Gastroesophageal sphincter (tissue), 4 donors: ENCODE measurements around the gene DDAH2. TPM values are rescaled to one million over a fixed set of nuclear protein-coding genes. Genes with fewer than 3 reads are reported as not detected.

Experiments
- ATAC-seq: fragments of 150-250 bp; one replicate; pipeline ENCODE4 v1.9.1; 2016; ENCODE audit warnings: mild to moderate bottlenecking, moderate library complexity
- H3K27ac ChIP-seq, 4 donors: fragments of 200-600 bp; sonication (generic) in 3 of 4; 1 replicate in 3 of 4; 2 replicates in 1 of 4; pipeline ENCODE4 v1.5.1; 2016 to 2019
- H3K27me3 ChIP-seq: fragments of 200-600 bp; sonication (generic); one replicate; pipeline ENCODE4 v1.5.1; 2019
- H3K36me3 ChIP-seq, 2 donors: fragments of 200-600 bp; sonication (generic); one replicate each; pipeline ENCODE4 v1.5.1; 2019; ENCODE audit warnings: control low read depth in 1 of 2
- H3K4me1 ChIP-seq, 3 donors: fragments of 200-600 bp; sonication (generic); 1 replicate in 2 of 3; 2 replicates in 1 of 3; pipeline ENCODE4 v1.5.1; 2016 to 2019; ENCODE audit warnings: control low read depth in 2 of 3
- H3K4me3 ChIP-seq, 2 donors: fragments of 200-600 bp; sonication (generic); one replicate each; pipeline ENCODE4 v1.5.1; 2019; ENCODE audit warnings: mild to moderate bottlenecking in 1 of 2, moderate library complexity in 1 of 2
- H3K9me3 ChIP-seq, 3 donors: fragments of 200-600 bp; sonication (generic); one replicate each; pipeline ENCODE4 v1.5.1; 2017 to 2019; ENCODE audit warnings: control low read depth in 2 of 3
- EP300 ChIP-seq: sonication (generic); formaldehyde crosslinking; IDR thresholded peaks from one replicate; pipeline ENCODE4 v1.6.1; 2017; ENCODE audit warnings: antibody characterized with exemption, mild to moderate bottlenecking
- POLR2A ChIP-seq, 2 donors: fragments of 450-650 bp; IDR thresholded peaks; one replicate each; pipeline ENCODE4 v1.6.1; 2017; ENCODE audit warnings: antibody characterized with exemption in 2 of 2, mild to moderate bottlenecking in 2 of 2, moderate library complexity in 1 of 2
- POLR2AphosphoS5 ChIP-seq: sonication (generic); formaldehyde crosslinking; IDR thresholded peaks from one replicate; pipeline ENCODE4 v1.6.1; 2017; ENCODE audit warnings: antibody characterized with exemption
- WGBS, 2 donors: methylation state at CpG; one replicate each; pipeline ENCODE4 v1.1.5; 2018; ENCODE audit warnings: low coverage in 1 of 2; 5-methylcytosine and 5-hydroxymethylcytosine counted together
- total RNA-seq, 4 donors: library from RNA; depleted of rRNA; stranded (reverse); fragments of >200 nt; gene quantifications; one replicate each; pipeline ENCODE4 v1.1.0, GENCODE V29; 2016
- TF ChIP-seq, protein P1 (sequence below), 4 experiments: fragments of 200-600 bp in 2 of 4; fragments of 450-650 bp in 2 of 4; sonication (generic) in 1 of 4; IDR thresholded peaks; one replicate each; pipeline ENCODE4 v1.5.1; 2017 to 2019; ENCODE audit warnings: antibody characterized with exemption in 4 of 4, mild to moderate bottlenecking in 2 of 4, moderate library complexity in 2 of 4

DDAH2 gene
- total RNA-seq, 4 donors from 2014 or later = 75.6 to 127 (median 99.0) TPM

DNA sequence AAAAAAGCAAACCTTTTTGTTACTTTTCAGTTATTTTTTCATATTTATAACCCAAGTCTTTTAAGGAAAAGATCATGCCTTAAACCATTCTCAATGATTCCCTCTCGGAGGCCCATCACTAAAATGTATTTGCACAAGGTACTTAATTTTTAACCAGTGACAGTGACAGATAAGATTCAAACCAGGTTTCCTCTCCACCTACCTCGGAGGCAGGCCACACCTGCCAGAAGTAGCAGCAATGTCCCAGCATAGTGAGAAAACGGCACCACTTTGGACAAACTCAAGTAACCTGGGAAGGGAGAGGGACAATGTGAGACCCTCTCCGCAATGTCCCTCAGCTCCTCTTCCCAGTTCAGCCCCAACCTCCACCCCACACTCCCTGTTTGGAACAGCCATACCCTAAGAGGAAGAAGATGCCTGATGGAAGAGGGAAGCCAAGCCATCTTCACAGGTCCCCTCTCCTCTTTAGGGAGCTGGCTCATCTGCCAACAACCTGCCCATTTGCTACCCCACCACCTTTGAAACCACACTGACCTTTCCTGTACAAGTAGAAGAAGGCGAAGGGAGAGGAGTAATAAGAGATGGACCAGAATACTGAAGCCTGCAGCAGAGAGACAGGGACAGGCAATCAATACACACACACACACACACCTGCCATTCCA, 28.2 kb downstream of the DDAH2 start:
- H3K9me3 ChIP-seq = no peaks in the 10 kb centered on the region
- peak overlapping the region in 1 of 4 donors; percentile 97 for H3K27ac ChIP-seq
- H3K27me3 ChIP-seq = no peaks in the 10 kb centered on the region
- ATAC-seq = no peak
- TF ChIP-seq POLR2AphosphoS5 = no peak
- no peak for TF ChIP-seq EP300
- TF ChIP-seq, protein P1, sequence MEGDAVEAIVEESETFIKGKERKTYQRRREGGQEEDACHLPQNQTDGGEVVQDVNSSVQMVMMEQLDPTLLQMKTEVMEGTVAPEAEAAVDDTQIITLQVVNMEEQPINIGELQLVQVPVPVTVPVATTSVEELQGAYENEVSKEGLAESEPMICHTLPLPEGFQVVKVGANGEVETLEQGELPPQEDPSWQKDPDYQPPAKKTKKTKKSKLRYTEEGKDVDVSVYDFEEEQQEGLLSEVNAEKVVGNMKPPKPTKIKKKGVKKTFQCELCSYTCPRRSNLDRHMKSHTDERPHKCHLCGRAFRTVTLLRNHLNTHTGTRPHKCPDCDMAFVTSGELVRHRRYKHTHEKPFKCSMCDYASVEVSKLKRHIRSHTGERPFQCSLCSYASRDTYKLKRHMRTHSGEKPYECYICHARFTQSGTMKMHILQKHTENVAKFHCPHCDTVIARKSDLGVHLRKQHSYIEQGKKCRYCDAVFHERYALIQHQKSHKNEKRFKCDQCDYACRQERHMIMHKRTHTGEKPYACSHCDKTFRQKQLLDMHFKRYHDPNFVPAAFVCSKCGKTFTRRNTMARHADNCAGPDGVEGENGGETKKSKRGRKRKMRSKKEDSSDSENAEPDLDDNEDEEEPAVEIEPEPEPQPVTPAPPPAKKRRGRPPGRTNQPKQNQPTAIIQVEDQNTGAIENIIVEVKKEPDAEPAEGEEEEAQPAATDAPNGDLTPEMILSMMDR (IDR thresholded peaks at IDR 0.05) = no peak
- no peak for TF ChIP-seq POLR2A (IDR thresholded peaks at IDR 0.05)
- peaks cover 6 to 37% (median 19%) of the 10 kb centered on the region in 3 donors for H3K4me1 ChIP-seq
- 80 to 84% methylated on average over 3 to 5 of the region's 5 CpGs for WGBS, 2 donors
- H3K4me3 ChIP-seq = no peak overlapping the region
- H3K36me3 ChIP-seq = peaks cover 0 to 46% of the 10 kb centered on the region in 2 donors

DNA sequence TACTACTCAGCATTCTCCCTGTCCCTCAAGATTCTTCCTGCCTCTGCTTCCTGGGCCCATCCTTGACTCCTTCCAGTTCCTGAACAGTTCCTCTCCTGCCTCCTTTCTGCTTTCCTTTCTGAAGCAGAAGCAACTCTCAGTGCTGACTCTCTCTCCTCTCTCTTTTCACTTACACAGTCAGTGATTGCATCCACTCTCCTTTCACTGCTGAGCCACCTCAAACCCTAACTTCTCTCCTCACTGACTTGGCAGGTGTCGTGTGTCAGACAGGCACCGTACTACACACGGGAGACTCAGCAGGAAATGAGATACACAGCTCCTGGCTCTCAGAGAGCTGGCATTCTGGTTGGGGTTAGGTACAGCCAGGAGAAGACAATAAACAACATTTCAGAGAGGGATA, 31.5 kb downstream of the DDAH2 start:
- Histone ChIP-seq H3K4me1 (peaks cover 6 to 30% (median 15%) of the 10 kb centered on the region in 3 donors), H3K9me3 (no peaks in the 10 kb centered on the region), H3K27ac (no peak overlapping the region), H3K4me3 (no peak overlapping the region), H3K27me3 (no peaks in the 10 kb centered on the region), H3K36me3 (peaks cover 0 to 79% of the 10 kb centered on the region in 2 donors)
- 20 to 29% methylated on average over 1 to 3 of the region's 3 CpGs for WGBS, 2 donors
- TF ChIP-seq, protein P1 (IDR thresholded peaks at IDR 0.05) = no peak
- TF ChIP-seq EP300 (no peak), POLR2A (IDR thresholded peaks at IDR 0.05) (no peak)
- no peak for ATAC-seq

DNA sequence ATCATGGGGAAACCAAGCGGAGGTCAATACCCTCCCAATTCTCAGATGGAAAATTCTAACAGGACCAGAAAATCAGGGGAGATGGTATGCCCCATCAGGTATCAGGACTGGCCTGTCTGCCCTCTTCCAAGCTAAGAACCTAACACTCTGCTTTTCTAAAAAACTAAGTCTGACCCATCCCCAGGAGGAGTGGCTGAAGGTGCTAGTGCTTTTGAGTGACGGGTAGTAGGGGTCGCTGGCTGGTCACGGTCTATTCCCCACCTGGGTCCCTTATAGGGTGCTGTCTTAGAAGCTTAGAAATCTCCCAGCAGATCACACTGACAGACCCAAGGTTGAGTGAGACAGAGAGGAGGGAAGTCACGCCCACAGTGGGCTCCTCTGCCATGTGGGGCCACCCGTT, 35.6 kb downstream of the DDAH2 start:
- no peaks in the 10 kb centered on the region for H3K4me1 ChIP-seq
- H3K9me3 ChIP-seq = no peaks in the 10 kb centered on the region
- peaks cover 0 to 99% of the 10 kb centered on the region in 2 donors for H3K36me3 ChIP-seq
- H3K27me3 ChIP-seq = no peaks in the 10 kb centered on the region
- H3K27ac ChIP-seq = no peak overlapping the region
- TF ChIP-seq POLR2A (IDR thresholded peaks at IDR 0.05) = no peak
- TF ChIP-seq, protein P1 (IDR thresholded peaks at IDR 0.05) = no peak
- no peak for TF ChIP-seq POLR2AphosphoS5
- no peak for TF ChIP-seq EP300
- WGBS, 2 donors = 71 to 83% methylated on average over 1 to 2 of the region's 6 CpGs
- H3K4me3 ChIP-seq = no peak overlapping the region
- no peak for ATAC-seq

DNA sequence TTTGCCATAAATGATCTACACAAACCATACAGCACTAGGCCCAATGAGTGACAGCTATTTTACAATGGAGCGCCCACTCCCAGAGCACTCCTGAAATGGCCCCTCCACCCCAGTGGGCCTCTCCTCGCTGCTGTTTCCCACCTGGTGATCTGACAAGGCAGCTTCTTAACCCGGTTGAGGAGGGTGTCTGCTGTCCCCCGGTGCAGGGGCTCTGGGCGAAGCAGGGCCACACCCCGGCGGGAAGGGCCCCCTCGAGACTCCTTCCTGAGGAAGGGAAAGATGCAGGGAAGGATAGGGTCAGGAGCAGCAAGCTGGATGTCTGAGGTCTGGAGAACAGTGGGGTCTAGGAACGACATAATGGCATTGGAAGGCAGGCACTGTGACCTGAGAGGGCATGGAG, 36.2 kb downstream of the DDAH2 start:
- 51 to 80% methylated on average over 1 to 2 of the region's 9 CpGs for WGBS, 2 donors
- Histone ChIP-seq H3K27me3 (no peaks in the 10 kb centered on the region), H3K4me1 (no peaks in the 10 kb centered on the region), H3K27ac (no peak overlapping the region), H3K36me3 (peaks cover 0 to 100% of the 10 kb centered on the region in 2 donors), H3K4me3 (no peak overlapping the region), H3K9me3 (no peaks in the 10 kb centered on the region)
- ATAC-seq = no peak
- TF ChIP-seq EP300 = no peak
- no peak for TF ChIP-seq POLR2AphosphoS5
- no peak for TF ChIP-seq POLR2A (IDR thresholded peaks at IDR 0.05)
- TF ChIP-seq, protein P1 (IDR thresholded peaks at IDR 0.05) = no peak

DNA sequence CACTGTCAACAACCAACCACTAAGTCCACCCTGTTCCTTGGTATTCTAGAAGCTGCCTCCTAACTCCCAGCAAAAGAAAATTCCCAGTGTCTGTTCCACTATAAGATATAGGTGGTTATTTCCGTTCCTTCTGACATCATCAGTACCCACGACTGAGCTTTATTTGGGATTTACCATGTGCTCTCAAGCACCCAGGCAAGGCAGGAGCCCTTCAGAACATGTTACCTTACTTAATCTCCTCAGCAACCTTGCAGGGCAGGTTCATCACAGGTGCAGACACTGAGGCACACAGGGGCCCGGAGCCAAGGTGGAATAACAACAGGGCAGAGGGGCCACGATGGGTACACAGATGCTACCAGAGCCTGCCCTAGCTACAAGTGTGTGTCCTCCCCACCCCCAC, 36.7 kb downstream of the DDAH2 start:
- TF ChIP-seq, protein P1 (IDR thresholded peaks at IDR 0.05) = no peak
- TF ChIP-seq POLR2AphosphoS5 (no peak), POLR2A (IDR thresholded peaks at IDR 0.05) (no peak), EP300 (no peak)
- no peaks in the 10 kb centered on the region for H3K9me3 ChIP-seq
- no peaks in the 10 kb centered on the region for H3K4me1 ChIP-seq
- H3K36me3 ChIP-seq = peaks cover 0 to 100% of the 10 kb centered on the region in 2 donors
- 70 to 80% methylated on average over 2 of the region's 4 CpGs for WGBS, 2 donors
- H3K27me3 ChIP-seq = no peaks in the 10 kb centered on the region
- no peak overlapping the region for H3K27ac ChIP-seq
- no peak overlapping the region for H3K4me3 ChIP-seq
- ATAC-seq = no peak
